ENCODE results near the gene SLC25A15.

The SLC25A15 gene

DNA sequence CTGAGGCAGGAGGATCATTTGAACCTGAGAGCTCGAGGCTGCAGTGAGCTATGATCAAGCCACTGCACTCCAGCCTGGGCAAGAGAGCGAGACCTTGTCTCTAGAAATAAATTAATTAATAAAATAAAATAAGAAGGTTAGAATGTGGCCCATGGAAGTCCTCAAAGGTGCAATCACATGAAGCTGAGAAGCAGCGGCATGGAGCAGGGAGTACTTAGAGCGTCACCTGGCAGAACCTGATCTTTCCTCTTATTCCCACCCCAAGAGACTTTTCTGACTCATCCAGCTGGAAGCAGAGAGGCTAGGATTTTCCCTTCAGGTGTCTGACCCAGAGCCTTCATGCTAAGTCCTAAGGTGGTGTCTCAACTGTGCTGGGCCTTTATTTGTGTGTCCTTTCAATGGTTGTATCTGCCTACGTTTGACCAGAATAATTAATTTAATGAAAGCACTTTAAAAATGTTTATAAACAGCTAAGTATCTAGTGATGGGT is 9.6 kb upstream of the SLC25A15 start (continued):
- TF ChIP-seq, protein P1, sequence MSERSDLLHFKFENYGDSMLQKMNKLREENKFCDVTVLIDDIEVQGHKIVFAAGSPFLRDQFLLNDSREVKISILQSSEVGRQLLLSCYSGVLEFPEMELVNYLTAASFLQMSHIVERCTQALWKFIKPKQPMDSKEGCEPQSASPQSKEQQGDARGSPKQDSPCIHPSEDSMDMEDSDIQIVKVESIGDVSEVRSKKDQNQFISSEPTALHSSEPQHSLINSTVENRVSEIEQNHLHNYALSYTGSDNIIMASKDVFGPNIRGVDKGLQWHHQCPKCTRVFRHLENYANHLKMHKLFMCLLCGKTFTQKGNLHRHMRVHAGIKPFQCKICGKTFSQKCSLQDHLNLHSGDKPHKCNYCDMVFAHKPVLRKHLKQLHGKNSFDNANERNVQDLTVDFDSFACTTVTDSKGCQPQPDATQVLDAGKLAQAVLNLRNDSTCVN (tag by site-specific recombination; optimal IDR thresholded peaks at IDR 0.05): no peak
- TF ChIP-seq, protein P2, sequence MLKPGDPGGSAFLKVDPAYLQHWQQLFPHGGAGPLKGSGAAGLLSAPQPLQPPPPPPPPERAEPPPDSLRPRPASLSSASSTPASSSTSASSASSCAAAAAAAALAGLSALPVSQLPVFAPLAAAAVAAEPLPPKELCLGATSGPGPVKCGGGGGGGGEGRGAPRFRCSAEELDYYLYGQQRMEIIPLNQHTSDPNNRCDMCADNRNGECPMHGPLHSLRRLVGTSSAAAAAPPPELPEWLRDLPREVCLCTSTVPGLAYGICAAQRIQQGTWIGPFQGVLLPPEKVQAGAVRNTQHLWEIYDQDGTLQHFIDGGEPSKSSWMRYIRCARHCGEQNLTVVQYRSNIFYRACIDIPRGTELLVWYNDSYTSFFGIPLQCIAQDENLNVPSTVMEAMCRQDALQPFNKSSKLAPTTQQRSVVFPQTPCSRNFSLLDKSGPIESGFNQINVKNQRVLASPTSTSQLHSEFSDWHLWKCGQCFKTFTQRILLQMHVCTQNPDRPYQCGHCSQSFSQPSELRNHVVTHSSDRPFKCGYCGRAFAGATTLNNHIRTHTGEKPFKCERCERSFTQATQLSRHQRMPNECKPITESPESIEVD (tag by site-specific recombination; IDR thresholded peaks at IDR 0.05): no peak

DNA sequence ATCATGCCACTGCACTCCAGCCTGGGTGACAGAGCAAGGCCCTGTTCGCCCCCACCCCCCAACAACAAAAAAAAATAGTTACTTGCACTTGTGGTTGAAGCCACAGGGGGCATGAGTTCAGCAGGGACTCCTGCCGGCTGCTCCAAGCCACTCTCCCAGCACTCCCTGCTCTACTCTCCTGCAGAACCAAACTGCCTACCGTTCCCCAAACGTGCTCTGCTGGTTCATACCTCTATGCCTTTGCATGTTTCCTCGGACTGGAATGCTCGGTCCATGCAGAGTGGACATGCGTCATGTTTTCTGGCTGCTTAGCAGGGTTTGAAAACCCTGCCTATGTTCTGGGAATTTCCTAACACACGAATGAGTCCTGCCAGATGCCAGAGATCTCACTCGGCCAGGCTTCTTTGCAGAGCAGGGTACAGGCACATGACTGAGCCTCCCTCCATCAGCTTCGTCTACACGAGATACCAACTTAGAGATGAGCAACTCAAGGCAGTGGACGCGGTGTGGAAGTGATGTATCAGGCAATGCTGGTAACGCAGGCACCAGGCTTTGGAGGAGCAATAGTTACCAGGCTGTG is 8.5 kb upstream of the SLC25A15 start:
- no peak overlapping the region for H3K27ac ChIP-seq (ENCODE audit: extremely low read depth, low read depth, low read length)
- H3K36me3 ChIP-seq (ENCODE audit: control insufficient read depth in 2 of 2, insufficient read depth in 1 of 2, low read length in 2 of 2): no peaks in the 10 kb centered on the region
- no peaks in the 10 kb centered on the region for H3K4me1 ChIP-seq (ENCODE audit: control insufficient read depth, insufficient read depth, low read length)
- no peak overlapping the region for H3K4me3 ChIP-seq (ENCODE audit: low read depth, low read length)
- TF ChIP-seq ZIC2 (tag by site-specific recombination; IDR thresholded peaks at IDR 0.05): peak; percentile 51; the same call in 1 of the 2 replicates
- TF ChIP-seq, protein P1 (tag by site-specific recombination; optimal IDR thresholded peaks at IDR 0.05): no peak
- 0 out of 2 replicates have a peak, but pooled peaks have one; percentile 34 for TF ChIP-seq GLIS1 (tag by site-specific recombination; IDR thresholded peaks at IDR 0.05)
- CTCF ChIA-PET: interaction anchor here (0.7 to 2.7 kb wide), 3 partner anchors 9 to 815 kb away, joined by 3 to 6 read pairs (median 4); partner anchors contain the start of gene MRPS31
- POLR2A ChIA-PET: no interaction called here
- H3K9me3 ChIP-seq (ENCODE audit: control insufficient read depth, insufficient read depth, low read depth, low read length): no peaks in the 10 kb centered on the region

DNA sequence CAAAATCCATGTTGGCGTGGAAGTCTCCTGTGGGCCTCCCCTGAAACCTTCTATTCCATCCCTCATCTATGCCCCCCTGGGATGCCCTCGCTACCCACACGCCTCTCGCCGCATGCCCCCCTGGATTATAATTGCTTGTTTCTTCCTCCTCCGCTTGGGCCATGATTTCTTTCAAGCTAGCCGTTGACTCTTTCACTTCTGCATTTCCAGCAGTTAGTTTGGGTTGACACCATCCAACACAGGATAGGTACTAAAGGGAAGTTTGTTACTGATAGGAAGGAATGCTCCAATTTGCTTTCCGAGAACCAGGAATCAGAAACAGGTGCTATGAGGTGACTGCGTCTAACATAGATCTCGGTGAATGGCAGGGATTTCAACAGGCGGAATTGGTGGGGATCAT is 7.7 kb upstream of the SLC25A15 start:
- ChIA-PET POLR2A (no interaction called here), CTCF (interaction anchor here (2.7 kb wide), 1 partner anchor 33 kb away, joined by 6 read pairs; no protein-coding TSS in a partner anchor)
- Histone ChIP-seq H3K4me3 (ENCODE audit: low read depth, low read length) (no peak overlapping the region), H3K27ac (ENCODE audit: extremely low read depth, low read depth, low read length) (no peak overlapping the region), H3K4me1 (ENCODE audit: control insufficient read depth, insufficient read depth, low read length) (no peaks in the 10 kb centered on the region), H3K9me3 (ENCODE audit: control insufficient read depth, insufficient read depth, low read depth, low read length) (no peaks in the 10 kb centered on the region), H3K36me3 (ENCODE audit: control insufficient read depth in 2 of 2, insufficient read depth in 1 of 2, low read length in 2 of 2) (no peaks in the 10 kb centered on the region)
- TF ChIP-seq ZNF121 (tag by site-specific recombination; IDR thresholded peaks at IDR 0.05): no peak
- TF ChIP-seq, protein P3, sequence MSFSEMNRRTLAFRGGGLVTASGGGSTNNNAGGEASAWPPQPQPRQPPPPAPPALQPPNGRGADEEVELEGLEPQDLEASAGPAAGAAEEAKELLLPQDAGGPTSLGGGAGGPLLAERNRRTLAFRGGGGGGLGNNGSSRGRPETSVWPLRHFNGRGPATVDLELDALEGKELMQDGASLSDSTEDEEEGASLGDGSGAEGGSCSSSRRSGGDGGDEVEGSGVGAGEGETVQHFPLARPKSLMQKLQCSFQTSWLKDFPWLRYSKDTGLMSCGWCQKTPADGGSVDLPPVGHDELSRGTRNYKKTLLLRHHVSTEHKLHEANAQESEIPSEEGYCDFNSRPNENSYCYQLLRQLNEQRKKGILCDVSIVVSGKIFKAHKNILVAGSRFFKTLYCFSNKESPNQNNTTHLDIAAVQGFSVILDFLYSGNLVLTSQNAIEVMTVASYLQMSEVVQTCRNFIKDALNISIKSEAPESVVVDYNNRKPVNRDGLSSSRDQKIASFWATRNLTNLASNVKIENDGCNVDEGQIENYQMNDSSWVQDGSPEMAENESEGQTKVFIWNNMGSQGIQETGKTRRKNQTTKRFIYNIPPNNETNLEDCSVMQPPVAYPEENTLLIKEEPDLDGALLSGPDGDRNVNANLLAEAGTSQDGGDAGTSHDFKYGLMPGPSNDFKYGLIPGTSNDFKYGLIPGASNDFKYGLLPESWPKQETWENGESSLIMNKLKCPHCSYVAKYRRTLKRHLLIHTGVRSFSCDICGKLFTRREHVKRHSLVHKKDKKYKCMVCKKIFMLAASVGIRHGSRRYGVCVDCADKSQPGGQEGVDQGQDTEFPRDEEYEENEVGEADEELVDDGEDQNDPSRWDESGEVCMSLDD (tag by site-specific recombination; IDR thresholded peaks at IDR 0.05): no peak
- no peak for TF ChIP-seq ZBTB17 (tag by site-specific recombination; IDR thresholded peaks at IDR 0.05)
- TF ChIP-seq ZNF214 (tag by site-specific recombination; IDR thresholded peaks at IDR 0.05; ENCODE audit: borderline replicate concordance): no peak
- TF ChIP-seq, protein P4, sequence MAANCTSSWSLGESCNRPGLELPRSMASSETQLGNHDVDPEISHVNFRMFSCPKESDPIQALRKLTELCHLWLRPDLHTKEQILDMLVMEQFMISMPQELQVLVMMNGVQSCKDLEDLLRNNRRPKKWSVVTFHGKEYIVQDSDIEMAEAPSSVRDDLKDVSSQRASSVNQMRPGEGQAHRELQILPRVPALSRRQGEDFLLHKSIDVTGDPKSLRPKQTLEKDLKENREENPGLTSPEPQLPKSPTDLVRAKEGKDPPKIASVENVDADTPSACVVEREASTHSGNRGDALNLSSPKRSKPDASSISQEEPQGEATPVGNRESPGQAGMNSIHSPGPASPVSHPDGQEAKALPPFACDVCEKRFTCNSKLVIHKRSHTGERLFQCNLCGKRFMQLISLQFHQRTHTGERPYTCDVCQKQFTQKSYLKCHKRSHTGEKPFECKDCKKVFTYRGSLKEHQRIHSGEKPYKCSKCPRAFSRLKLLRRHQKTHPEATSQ (tag by site-specific recombination; IDR thresholded peaks at IDR 0.05): no peak
- no peak for TF ChIP-seq ZNF548 (tag by site-specific recombination; IDR thresholded peaks at IDR 0.05)
- TF ChIP-seq ZSCAN23 (tag by site-specific recombination; IDR thresholded peaks at IDR 0.05): no peak
- TF ChIP-seq, protein P5, sequence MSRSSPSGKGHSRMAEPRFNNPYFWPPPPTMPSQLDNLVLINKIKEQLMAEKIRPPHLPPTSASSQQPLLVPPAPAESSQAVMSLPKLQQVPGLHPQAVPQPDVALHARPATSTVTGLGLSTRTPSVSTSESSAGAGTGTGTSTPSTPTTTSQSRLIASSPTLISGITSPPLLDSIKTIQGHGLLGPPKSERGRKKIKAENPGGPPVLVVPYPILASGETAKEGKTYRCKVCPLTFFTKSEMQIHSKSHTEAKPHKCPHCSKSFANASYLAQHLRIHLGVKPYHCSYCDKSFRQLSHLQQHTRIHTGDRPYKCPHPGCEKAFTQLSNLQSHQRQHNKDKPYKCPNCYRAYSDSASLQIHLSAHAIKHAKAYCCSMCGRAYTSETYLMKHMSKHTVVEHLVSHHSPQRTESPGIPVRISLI (tag by site-specific recombination; IDR thresholded peaks at IDR 0.05): no peak
- TF ChIP-seq, protein P6, sequence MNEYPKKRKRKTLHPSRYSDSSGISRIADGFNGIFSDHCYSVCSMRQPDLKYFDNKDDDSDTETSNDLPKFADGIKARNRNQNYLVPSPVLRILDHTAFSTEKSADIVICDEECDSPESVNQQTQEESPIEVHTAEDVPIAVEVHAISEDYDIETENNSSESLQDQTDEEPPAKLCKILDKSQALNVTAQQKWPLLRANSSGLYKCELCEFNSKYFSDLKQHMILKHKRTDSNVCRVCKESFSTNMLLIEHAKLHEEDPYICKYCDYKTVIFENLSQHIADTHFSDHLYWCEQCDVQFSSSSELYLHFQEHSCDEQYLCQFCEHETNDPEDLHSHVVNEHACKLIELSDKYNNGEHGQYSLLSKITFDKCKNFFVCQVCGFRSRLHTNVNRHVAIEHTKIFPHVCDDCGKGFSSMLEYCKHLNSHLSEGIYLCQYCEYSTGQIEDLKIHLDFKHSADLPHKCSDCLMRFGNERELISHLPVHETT (tag by site-specific recombination; IDR thresholded peaks at IDR 0.05): no peak
- TF ChIP-seq, protein P7, sequence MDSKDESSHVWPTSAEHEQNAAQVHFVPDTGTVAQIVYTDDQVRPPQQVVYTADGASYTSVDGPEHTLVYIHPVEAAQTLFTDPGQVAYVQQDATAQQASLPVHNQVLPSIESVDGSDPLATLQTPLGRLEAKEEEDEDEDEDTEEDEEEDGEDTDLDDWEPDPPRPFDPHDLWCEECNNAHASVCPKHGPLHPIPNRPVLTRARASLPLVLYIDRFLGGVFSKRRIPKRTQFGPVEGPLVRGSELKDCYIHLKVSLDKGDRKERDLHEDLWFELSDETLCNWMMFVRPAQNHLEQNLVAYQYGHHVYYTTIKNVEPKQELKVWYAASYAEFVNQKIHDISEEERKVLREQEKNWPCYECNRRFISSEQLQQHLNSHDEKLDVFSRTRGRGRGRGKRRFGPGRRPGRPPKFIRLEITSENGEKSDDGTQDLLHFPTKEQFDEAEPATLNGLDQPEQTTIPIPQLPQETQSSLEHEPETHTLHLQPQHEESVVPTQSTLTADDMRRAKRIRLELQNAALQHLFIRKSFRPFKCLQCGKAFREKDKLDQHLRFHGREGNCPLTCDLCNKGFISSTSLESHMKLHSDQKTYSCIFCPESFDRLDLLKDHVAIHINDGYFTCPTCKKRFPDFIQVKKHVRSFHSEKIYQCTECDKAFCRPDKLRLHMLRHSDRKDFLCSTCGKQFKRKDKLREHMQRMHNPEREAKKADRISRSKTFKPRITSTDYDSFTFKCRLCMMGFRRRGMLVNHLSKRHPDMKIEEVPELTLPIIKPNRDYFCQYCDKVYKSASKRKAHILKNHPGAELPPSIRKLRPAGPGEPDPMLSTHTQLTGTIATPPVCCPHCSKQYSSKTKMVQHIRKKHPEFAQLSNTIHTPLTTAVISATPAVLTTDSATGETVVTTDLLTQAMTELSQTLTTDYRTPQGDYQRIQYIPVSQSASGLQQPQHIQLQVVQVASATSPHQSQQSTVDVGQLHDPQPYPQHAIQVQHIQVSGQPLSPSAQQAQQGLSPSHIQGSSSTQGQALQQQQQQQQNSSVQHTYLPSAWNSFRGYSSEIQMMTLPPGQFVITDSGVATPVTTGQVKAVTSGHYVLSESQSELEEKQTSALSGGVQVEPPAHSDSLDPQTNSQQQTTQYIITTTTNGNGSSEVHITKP (tag by site-specific recombination; IDR thresholded peaks at IDR 0.05): no peak
- TF ChIP-seq ZNF184 (tag by site-specific recombination; IDR thresholded peaks at IDR 0.05): no peak
